ENCODE data around the gene SEMA6A.

The SEMA6A gene

GRCh38 chr5:116440457-116441001 is 134.1 kb downstream of the SEMA6A start:
- no peak for DNase-seq (ENCODE audit: low read depth in 2 of 2)

DNA sequence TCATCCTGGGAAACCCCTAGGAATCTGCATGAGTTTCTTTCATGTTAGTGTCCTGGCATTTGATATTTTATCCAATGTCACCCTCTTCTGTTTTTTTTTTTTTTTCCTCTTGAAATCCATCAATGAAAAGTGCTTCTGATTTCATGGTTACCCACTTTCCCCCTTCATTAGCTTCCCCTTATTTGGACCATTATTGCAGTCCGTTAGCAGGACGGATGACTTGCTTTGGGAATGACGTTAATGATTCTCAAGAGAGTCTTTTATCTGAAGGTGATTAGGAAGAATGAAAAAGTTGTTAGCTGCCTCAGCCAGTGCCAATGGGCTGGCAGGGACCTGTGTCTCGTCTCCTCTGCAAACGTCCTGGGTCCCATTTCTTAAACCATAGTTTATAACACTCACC is 134.7 kb downstream of the SEMA6A start:
- DNase-seq (ENCODE audit: low read depth in 2 of 2): no peak

- no peak for DNase-seq (ENCODE audit: low read depth in 2 of 2)
Measured at GRCh38 chr5:116438979-116439554, 135.6 kb downstream of the SEMA6A start.

GRCh38 chr5:116437922-116438578 is 136.6 kb downstream of the SEMA6A start:
- no peak for DNase-seq (ENCODE audit: low read depth in 2 of 2)

DNA sequence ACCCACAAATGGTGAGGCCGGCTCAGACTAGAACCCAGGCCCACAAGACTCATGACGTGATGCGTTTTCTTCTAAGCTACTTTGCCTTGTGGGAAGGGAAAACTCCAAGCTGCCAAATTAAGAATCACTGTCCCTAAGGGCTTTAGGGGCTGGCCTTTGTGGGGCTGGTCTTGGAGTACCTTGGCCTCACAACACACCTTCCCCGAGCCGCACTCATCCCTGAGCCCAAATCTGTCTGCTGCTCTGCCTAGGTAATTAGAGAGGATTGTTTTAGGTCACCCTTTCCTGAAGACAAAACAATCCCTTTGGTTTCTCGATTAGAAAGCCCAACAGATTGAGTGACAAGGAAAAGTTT is 137.3 kb downstream of the SEMA6A start:
- no peak for DNase-seq (ENCODE audit: low read depth in 2 of 2)

DNA sequence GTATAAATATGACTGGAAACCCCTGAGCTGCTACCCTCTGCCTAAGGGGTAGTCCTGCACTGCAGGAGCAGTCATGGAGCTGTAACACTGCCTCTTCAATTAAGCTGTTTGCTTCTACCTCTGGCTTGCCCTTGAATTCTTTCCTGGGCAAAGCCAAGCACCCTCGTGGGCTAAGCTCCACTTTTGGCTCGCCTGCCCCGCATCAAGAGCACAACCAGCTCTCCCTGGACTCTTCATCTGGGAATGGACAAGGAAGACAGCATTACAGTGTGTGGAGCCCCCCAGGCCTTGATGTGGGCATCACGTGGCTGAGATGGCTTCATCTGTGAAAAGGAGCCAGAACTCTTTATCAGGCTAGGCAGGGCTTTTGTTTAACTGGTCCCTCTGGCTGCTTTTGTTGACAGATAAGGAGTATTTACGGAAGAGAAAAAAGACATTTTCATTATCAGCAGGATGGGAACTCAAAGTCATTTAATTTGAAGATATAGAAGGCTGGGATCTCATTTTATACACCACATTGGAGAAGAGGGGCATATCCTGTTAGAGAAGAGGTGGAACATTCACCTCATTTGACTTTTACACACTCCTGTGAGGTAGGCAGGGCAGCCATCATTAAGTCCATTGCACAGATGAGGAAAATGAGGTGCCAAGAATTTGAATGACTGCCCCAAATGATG is 137.8 kb downstream of the SEMA6A start:
- DNase-seq (ENCODE audit: low read depth in 2 of 2): no peak

GRCh38 chr5:116428966-116429365 is 145.7 kb downstream of the SEMA6A start:
- no peak for DNase-seq (ENCODE audit: low read depth in 2 of 2)

GRCh38 chr5:116428413-116428812 is 146.2 kb downstream of the SEMA6A start:
- no peak for DNase-seq (ENCODE audit: low read depth in 2 of 2)

- DNase-seq (ENCODE audit: low read depth in 2 of 2): no peak
Measured at GRCh38 chr5:116424951-116425350, 149.7 kb downstream of the SEMA6A start.

DNA sequence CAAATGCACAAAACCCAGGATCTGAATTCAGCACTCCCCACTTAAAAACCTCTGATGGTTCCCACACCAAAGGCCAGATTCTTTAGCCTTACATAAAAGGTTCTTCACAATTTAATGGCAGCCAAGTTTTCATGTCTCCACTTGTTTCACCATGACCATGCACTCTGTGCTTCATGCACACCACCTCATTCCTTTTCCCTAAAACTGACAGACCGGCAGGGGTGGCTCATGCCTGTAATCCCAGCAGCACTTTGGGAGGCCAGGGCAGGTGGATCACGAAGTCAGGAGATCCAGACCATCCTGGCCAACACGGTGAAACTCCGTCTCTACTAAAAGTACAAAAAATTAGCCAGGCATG is 150.4 kb downstream of the SEMA6A start:
- no peak for DNase-seq (ENCODE audit: low read depth in 2 of 2)

DNA sequence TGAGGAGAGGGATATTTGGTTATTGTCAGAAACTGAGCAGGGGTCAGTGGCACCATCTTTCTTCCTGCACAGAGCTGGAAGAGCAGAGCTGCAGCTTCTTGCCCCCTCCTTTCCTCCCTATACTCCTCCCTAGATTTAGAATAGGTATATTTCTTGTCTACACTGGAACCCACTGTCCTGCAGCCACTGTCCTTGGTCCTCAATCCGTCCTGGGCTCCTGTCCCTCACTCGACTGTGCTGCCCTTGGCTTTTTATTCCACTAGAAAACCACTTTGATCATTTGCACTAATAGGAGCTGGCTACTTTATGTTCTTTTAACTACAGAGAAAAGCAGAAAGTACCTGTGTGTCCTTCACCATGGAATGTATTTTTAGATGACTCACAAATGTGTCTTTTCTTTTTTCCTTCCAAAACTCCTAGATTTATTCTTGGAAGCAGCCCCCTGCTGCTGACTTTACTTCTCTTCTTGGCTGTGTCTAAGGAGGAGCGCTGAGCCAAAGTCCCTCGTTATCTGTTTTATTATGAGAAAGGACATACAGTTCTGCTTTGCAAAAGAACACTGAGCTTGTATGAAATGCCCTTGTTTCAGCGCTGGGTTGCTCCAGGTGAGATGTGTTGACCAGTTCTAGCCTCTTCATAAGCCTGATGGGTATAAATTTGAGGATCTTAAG is 150.9 kb downstream of the SEMA6A start:
- no peak for DNase-seq (ENCODE audit: low read depth in 2 of 2)

DNA sequence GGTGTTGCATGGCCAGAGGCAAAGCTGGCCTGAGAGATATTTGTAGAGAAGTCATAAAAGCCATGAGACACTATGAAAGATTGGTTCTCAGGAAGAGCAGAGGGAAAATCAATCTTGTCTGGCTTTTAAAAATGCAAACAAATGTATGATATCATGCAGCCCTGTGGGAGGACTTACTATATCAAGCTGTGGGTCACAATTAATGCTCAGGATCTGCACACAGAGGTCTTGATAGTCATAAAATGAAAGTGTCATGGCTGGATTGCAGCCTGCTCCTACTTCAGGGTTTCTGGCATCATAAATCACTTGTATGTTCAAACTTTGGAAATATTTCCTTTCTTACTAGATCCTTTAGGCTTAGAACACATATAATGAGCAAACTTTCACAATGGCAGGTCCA is 151.5 kb downstream of the SEMA6A start:
- DNase-seq (ENCODE audit: low read depth in 2 of 2): no peak

- no peak for DNase-seq (ENCODE audit: low read depth in 2 of 2)
Measured at GRCh38 chr5:116421080-116421629, 153.5 kb downstream of the SEMA6A start.

GRCh38 chr5:116420540-116420939 is 154.1 kb downstream of the SEMA6A start:
- DNase-seq (ENCODE audit: low read depth in 2 of 2): no peak

GRCh38 chr5:116419258-116419657 is 155.4 kb downstream of the SEMA6A start:
- no peak for DNase-seq (ENCODE audit: low read depth in 2 of 2)

DNA sequence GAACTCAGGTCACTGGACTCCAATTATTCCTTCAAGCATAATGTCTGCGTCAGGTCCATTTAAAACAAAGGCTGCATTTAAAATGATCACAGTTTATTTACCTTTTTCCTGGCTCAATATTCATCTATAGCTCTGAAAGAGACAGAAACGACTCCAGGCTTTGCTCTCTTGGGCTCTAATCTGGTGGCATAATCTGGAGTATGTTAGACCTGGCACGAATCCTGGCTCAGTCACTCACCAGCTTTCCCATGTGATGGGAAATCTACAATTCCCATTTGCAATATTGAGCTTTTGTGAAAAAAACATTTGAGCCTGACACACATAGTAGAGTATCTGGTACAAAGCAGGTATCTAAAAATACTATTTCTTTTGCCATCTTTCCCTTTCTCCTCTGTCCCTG is 155.8 kb downstream of the SEMA6A start:
- no peak for DNase-seq (ENCODE audit: low read depth in 2 of 2)

GRCh38 chr5:116418016-116418415 is 156.6 kb downstream of the SEMA6A start:
- no peak for DNase-seq (ENCODE audit: low read depth in 2 of 2)

GRCh38 chr5:116415989-116416388 is 158.6 kb downstream of the SEMA6A start:
- no peak for DNase-seq (ENCODE audit: low read depth in 2 of 2)

DNA sequence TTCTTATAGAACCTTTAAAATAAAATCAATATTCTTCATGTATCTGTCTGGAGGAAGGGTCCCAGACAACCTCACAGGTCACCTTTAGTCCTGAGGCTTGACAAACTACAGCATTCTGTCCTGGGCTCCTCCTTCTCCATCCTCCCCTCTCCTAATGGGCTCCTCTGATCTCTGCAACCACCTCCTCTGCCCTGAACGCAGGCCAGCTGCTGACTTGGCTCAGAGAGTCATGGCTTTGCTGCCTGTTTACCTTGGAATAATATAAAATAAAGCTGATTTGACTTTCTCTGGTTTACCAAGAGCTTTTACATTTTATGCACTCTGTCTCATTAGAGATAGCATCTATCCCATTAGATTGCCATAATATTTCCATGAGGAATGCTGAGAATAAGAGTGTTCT is 159.4 kb downstream of the SEMA6A start:
- DNase-seq (ENCODE audit: low read depth in 2 of 2): no peak

DNA sequence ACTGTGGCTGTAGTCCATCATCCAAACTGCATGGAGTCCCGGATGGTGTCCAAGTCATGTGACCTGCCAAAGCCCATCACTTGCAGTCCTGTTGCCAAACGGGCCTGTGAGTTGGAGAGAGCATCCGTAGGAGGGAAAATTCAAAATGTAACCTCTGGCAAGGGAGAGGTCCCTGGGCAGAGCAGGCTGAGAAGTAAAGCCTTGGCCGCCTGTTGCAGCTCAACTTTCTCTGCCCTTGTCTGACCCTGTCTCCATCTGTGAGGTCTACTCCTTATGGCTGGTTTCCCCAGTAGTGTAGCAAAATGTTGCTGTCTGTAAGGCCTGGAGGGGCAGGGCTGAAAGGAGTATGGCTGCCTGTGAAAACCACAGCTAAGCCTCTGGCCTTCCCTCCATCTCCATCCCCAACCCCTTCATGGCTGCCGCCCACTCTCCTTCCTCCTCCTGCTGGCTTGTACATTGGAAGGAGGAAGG is 163.5 kb downstream of the SEMA6A start:
- DNase-seq (ENCODE audit: low read depth in 2 of 2): no peak

DNA sequence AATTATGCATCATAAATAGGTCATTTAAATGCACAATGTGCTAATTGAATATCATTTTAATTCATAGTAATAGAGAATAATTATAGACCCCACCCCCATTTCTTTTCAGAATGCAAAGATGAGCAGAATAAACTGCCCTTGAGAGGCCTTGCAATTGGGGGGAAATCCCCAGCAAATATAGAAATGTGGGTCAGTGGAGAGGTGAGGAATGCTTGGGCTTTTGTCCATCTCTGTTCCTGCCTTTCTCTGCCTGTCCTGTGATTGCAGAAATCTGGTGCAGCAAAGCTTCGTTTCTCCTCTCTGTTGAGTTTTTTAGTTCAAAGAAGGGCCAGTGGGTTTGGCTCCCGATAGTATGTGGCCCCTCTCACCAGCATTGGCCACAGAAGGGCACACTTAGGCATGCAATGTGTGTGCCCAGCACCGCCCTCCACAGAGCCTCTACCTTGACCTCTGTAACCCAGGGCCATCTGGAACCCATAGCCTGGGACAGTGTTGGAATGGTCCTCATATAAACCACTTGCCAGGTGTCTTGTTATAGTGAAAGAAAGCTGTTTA is 164.2 kb downstream of the SEMA6A start:
- no peak for DNase-seq (ENCODE audit: low read depth in 2 of 2)

Data from stimulated activated CD8-positive, alpha-beta memory T cell treated with anti-CD3 and anti-CD28 coated beads, Interleukin-2, amount 100 ng/mL, for 1 hour (primary cell).